NK-92 (cell line): Measurements from ENCODE around the gene HMGN2.

Experiments used
- DNase-seq: peaks from one replicate; lab custom pipeline; 2025; ENCODE audit not compliant: unreplicated experiment; lab: John Stamatoyannopoulos, UW

The HMGN2 gene

DNA sequence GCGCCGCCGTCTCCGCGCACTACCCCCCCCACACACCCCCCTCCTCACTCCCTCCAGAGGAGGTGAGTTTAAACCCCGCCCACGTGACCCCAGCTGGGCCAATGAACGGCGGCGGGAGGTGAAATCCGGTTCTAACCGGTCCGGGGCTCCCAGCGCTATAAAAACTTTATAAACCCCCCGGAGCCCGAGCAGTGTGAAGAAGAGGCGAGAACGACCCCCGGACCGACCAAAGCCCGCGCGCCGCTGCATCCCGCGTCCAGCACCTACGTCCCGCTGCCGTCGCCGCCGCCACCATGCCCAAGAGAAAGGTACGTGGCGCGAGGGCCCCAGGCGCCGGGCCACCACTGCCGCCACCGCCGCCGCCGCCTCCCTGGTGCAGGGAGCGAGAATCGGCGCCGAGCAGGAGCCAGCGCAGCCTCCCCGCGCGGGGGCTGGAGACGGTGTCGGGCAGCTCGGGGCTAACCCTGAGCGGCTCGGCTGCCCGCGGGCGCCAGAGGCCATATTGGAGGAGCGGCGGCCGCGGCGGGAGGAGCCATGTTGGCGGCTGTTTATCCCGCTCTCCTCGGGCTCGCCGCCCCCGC is at the start of gene HMGN2:
Gene HMGN2, plus strand, starts transcription at position 121 of the 581 bp plus-strand sequence. Its CDS starts 173 bp downstream, at position 294.
- no peak for DNase-seq

DNA sequence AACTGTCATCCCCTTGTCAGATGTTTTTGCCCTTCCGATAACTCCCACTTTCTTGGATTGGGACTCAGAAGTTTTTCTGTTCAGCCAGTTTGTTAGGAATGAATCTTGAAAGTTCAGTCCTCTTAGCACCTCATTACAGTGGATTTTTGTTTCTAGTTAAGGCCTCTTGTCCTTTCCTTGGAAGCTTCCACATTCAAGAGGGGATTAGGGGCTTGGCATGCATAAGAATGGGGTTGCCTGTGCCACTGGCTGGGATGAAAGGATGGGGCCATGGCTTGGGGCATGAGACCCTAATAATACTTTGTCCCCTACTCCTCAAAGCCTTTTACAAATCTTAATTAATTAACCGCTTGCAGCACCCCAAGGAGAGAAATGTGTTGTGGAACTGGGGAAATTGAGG is 42.5 kb upstream of the HMGN2 start:
- no peak for DNase-seq

GRCh38 chr1:26431979-26432695 is 40.1 kb upstream of the HMGN2 start, which contains the start of gene DHDDS:
TSS of gene DHDDS (plus strand) at chr1:26432321. CDS start at chr1:26432946, 625 bp downstream.
- peak; percentile 85 for DNase-seq

DNA sequence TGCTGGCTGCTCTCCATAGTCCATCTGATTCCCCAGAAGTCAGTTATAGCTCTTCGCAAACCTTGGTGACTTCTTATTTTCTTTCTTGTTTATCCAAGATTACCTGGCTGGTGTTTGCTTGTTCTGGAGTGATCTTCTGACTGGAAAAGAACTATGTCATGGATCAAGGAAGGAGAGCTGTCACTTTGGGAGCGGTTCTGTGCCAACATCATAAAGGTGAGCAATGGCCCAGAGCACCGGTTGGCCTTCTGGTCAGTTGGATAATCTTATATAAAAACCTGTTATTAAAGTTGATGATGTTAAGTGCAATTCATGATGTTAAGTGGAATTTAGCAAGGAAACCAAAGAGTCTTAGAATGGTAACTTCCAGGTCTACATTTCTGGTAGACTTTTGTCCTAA is 39.4 kb upstream of the HMGN2 start:
- no peak for DNase-seq

DNA sequence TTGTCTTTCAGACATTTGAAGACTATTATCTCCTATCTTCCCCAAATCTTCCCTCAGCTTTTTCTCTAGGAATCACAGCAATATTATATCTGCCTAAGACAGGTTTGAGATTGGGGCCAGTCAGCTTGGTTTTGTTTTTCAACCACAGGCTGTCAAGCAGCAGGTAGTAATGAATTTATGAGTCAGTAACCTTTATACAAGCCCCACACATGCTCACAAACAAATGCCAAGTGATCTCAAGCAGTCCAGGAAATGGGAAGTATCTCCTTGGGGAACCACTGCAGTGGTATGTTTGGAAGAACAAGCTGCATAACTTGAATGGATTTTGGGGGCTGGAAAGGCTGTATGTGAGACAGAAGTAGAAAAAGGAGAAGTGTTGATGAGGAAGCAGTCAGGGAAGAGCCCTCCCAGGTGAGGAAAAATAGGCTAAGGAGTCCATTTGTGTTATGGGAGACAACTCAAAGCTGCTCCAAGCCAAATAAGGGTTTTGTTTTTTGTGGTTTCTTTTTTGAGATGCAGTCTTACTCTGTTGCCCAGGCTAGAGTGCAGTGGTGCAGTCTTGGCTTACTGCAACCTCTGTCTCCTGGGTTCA is 38.0 kb upstream of the HMGN2 start:
- DNase-seq = no peak

DNA sequence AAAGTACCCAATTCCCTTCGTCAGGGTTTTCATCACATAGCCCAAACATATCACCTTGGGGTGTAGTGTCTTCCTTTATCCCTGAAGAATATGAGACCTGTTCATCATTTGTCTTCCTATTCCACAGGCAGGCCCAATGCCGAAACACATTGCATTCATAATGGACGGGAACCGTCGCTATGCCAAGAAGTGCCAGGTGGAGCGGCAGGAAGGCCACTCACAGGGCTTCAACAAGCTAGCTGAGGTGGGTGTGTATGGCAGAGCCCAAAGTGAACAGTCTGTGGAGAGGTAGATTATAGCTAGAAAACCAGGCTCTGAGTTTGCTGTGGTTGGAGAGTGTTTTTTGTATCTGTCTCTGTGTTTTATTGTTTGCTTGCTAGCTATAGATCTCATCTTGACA is 34.2 kb upstream of the HMGN2 start:
- DNase-seq = no peak

- no peak for DNase-seq
Measured at GRCh38 chr1:26440259-26440658, 32.0 kb upstream of the HMGN2 start.

- no peak for DNase-seq
Measured at GRCh38 chr1:26449868-26450267, 22.4 kb upstream of the HMGN2 start.

DNA sequence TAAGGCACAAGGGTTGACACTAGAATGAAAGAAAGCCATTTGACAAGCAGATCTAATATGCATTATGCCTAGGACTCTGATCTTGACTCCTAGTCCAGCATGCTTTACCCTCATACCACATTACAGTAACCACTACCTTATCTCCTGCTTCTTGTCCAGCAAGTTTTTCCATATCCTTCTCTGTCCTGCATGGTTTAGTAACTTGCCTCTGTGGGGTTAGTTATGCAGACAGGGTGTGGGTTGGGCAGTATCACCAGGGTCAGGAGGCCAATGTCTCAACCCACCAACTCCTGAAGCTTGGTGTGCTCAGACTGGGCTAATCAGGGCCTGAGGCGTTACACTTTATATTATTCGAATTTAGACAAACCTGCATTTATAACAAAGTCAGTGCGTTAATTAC is 21.3 kb upstream of the HMGN2 start:
- no peak for DNase-seq

GRCh38 chr1:26452459-26453183 is 19.6 kb upstream of the HMGN2 start:
- DNase-seq = no peak

DNA sequence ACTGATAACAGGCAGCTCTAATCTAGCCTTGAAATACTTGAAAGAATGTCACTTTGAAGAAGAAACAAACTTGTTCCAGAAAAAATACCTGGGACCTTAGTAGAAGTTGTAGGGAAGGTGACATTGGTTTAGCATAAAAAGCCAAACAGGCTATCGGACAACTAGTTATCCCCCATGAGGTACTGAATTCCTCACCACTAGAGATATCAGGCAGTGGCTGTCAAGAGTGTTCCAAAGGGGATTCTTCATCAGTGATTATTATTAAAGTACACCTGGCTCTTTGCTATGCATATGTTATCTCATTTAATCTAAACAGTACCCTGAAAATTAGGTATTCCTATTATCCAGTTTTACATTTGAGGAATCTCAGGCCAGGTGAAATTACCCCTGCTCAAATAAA is 13.1 kb upstream of the HMGN2 start:
- no peak for DNase-seq

GRCh38 chr1:26459573-26460031 is 12.6 kb upstream of the HMGN2 start:
- no peak for DNase-seq

DNA sequence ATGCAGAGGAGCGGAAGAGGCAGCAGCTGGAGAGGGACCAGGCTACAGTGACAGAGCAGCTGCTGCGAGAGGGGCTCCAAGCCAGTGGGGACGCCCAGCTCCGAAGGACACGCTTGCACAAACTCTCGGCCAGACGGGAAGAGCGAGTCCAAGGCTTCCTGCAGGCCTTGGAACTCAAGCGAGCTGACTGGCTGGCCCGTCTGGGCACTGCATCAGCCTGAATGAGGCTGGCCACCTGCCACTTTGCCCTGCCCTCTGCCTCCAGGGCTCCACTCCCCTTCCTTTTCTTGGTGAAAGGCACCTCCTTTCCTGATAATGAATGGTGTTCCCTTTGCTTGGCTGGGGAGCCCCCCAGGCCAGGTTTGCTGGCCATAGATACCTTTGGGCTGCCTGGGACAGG is 3.3 kb upstream of the HMGN2 start:
- DNase-seq = no peak

DNA sequence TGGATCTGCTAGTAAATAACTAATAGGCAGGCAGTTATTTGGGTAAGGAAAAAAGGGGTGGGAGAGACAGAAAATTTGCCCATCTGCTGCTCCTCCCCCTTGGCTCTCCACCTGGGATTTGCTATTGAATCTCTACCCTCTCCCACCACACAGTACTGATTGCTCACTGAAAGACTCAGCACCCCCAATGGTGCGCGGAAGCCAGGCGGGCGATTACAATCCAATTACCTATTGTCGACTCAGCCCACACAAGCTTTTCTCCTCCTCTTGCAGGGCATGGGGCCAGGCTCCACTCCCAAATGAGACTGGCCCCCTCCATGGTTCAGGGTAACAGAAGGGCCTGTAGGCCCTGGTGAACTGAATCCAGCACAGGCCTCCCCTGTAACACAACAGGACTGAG is 2.7 kb upstream of the HMGN2 start:
- no peak for DNase-seq

- no peak for DNase-seq
Measured at GRCh38 chr1:26470878-26471497, 1.3 kb upstream of the HMGN2 start.

GRCh38 chr1:26471498-26472319 is 531 bp upstream of the HMGN2 start:
- DNase-seq = no peak

- DNase-seq = peak; percentile 67
Measured at GRCh38 chr1:26472901-26473845, 933 bp downstream of the HMGN2 start.

GRCh38 chr1:26474818-26475217 is 2.6 kb downstream of the HMGN2 start:
- DNase-seq = no peak

GRCh38 chr1:26475989-26476388 is 3.7 kb downstream of the HMGN2 start:
- no peak for DNase-seq
